ENCODE results near the gene NOL11.

DNA sequence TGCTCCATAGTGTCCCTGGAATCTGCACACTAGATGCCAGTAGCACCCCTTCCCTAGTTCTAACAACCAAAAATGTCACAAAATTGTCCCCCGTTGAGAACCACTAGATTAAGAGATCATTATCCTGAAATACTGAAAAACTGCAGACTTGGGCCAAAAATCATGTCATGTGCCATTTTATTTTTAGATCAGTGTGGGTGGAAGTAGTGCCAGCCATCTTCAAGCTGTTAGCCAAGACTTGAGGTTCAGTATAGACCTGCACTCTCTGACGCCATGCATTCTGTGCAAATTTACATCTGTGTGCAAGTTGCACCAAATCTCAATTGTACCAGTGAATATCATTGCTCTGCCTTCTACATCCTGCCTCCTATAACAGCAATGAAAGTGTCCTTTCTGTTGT, 31.5 kb upstream of the NOL11 start:
- TF ChIP-seq, protein P1, sequence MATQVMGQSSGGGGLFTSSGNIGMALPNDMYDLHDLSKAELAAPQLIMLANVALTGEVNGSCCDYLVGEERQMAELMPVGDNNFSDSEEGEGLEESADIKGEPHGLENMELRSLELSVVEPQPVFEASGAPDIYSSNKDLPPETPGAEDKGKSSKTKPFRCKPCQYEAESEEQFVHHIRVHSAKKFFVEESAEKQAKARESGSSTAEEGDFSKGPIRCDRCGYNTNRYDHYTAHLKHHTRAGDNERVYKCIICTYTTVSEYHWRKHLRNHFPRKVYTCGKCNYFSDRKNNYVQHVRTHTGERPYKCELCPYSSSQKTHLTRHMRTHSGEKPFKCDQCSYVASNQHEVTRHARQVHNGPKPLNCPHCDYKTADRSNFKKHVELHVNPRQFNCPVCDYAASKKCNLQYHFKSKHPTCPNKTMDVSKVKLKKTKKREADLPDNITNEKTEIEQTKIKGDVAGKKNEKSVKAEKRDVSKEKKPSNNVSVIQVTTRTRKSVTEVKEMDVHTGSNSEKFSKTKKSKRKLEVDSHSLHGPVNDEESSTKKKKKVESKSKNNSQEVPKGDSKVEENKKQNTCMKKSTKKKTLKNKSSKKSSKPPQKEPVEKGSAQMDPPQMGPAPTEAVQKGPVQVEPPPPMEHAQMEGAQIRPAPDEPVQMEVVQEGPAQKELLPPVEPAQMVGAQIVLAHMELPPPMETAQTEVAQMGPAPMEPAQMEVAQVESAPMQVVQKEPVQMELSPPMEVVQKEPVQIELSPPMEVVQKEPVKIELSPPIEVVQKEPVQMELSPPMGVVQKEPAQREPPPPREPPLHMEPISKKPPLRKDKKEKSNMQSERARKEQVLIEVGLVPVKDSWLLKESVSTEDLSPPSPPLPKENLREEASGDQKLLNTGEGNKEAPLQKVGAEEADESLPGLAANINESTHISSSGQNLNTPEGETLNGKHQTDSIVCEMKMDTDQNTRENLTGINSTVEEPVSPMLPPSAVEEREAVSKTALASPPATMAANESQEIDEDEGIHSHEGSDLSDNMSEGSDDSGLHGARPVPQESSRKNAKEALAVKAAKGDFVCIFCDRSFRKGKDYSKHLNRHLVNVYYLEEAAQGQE (IDR thresholded peaks at IDR 0.05): no peak
- TF ChIP-seq MAZ (IDR thresholded peaks at IDR 0.05; ENCODE audit: borderline replicate concordance, low read depth, low read length) (no peak), BHLHE40 (IDR thresholded peaks at IDR 0.05; ENCODE audit: low read depth, low read length) (no peak), EP300 (IDR thresholded peaks at IDR 0.05) (no peak), NR3C1 (IDR thresholded peaks at IDR 0.05) (no peak), KDM1A (IDR thresholded peaks at IDR 0.05; ENCODE audit: low read depth) (no peak), POLR2AphosphoS2 (conservative IDR thresholded peaks at IDR 0.05; ENCODE audit: low read length) (no peak), SMC3 (IDR thresholded peaks at IDR 0.05) (no peak), MYC (IDR thresholded peaks at IDR 0.05; ENCODE audit: borderline replicate concordance, low read length) (no peak), ESRRA (IDR thresholded peaks at IDR 0.05; ENCODE audit: borderline replicate concordance, low read length) (no peak), ZNF302 (CRISPR knock-in tag; IDR thresholded peaks at IDR 0.05) (no peak)
- TF ChIP-seq, protein P2, sequence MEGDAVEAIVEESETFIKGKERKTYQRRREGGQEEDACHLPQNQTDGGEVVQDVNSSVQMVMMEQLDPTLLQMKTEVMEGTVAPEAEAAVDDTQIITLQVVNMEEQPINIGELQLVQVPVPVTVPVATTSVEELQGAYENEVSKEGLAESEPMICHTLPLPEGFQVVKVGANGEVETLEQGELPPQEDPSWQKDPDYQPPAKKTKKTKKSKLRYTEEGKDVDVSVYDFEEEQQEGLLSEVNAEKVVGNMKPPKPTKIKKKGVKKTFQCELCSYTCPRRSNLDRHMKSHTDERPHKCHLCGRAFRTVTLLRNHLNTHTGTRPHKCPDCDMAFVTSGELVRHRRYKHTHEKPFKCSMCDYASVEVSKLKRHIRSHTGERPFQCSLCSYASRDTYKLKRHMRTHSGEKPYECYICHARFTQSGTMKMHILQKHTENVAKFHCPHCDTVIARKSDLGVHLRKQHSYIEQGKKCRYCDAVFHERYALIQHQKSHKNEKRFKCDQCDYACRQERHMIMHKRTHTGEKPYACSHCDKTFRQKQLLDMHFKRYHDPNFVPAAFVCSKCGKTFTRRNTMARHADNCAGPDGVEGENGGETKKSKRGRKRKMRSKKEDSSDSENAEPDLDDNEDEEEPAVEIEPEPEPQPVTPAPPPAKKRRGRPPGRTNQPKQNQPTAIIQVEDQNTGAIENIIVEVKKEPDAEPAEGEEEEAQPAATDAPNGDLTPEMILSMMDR (IDR thresholded peaks at IDR 0.05): no peak
